GM18951 (cell line): Measurements from ENCODE around the gene ARMC7.
A peak's percentile ranks its signal among the peaks of the same experiment; 100 is the strongest.

Experiments
- POLR2A ChIP-seq: IDR thresholded peaks from 4 replicates; pipeline ENCODE4 v1.6.1; 2011; ENCODE audit warnings: mild to moderate bottlenecking; ENCODE audit not compliant: insufficient read length, insufficient read depth; ENCODE audit errors: extremely low read depth
- in situ Hi-C: fragments of 300-500 bp; cut with MboI; formaldehyde crosslinking; loops from one replicate; pipeline ENCODE4 v1.12.0; 2022; ENCODE audit warnings: low sequenced_read_pairs, mixed read lengths, inconsistent platforms; ENCODE audit not compliant: unreplicated experiment

The ARMC7 gene

GRCh38 chr17:75073618-75074047 lies 36.1 kb upstream of the ARMC7 start:
- no peak for TF ChIP-seq POLR2A
- in situ Hi-C loops = no loop called here

GRCh38 chr17:75074532-75074931 lies 35.2 kb upstream of the ARMC7 start:
- no peak for TF ChIP-seq POLR2A
- in situ Hi-C loops = no loop called here

- no peak for TF ChIP-seq POLR2A
- in situ Hi-C loops = no loop called here
Observed at GRCh38 chr17:75075597-75076336, 34.0 kb upstream of the ARMC7 start.

- TF ChIP-seq POLR2A = no peak
Observed at GRCh38 chr17:75077072-75077495, 32.7 kb upstream of the ARMC7 start.

GRCh38 chr17:75077496-75078283 lies 32.1 kb upstream of the ARMC7 start:
- in situ Hi-C loops = no loop called here
- peak; percentile 66 for TF ChIP-seq POLR2A

More at GRCh38 chr17:75077072-75077495, 32.7 kb upstream of the ARMC7 start:
- in situ Hi-C loops = no loop called here

- in situ Hi-C loops = no loop called here
- peak; percentile 55 for TF ChIP-seq POLR2A
Observed at GRCh38 chr17:75078284-75079022, 31.3 kb upstream of the ARMC7 start.

- no peak for TF ChIP-seq POLR2A
- in situ Hi-C loops = no loop called here
Observed at GRCh38 chr17:75079023-75079373, 30.8 kb upstream of the ARMC7 start.

GRCh38 chr17:75081611-75082540 lies 27.9 kb upstream of the ARMC7 start:
- TF ChIP-seq POLR2A = no peak
- in situ Hi-C loops = no loop called here

- no peak for TF ChIP-seq POLR2A
- in situ Hi-C loops = no loop called here
Observed at GRCh38 chr17:75082683-75083082, 27.1 kb upstream of the ARMC7 start.

GRCh38 chr17:75084039-75084660 lies 25.6 kb upstream of the ARMC7 start:
- no peak for TF ChIP-seq POLR2A
- in situ Hi-C loops = no loop called here

- in situ Hi-C loops = no loop called here
- no peak for TF ChIP-seq POLR2A
Observed at GRCh38 chr17:75086496-75087181, 23.1 kb upstream of the ARMC7 start.

GRCh38 chr17:75087182-75087557 lies 22.6 kb upstream of the ARMC7 start:
- in situ Hi-C loops = no loop called here
- TF ChIP-seq POLR2A = no peak
